PC-3 (cell line): ENCODE measurements around the gene TROAP. TPM values are rescaled to one million over a fixed set of nuclear protein-coding genes. Genes with fewer than 3 reads are reported as not detected.
A peak's percentile ranks its signal among the peaks of the same experiment; 100 is the strongest.

Experiments
- ATAC-seq: fragments of 200-7000 bp; cut with Tn5 transposase; 2 replicates; pipeline ENCODE4 v1.9.1; 2020; ENCODE audit warnings: mild to moderate bottlenecking, moderate library complexity
- BruUV-seq: library from RNA; stranded (reverse); fragments of 400-500 nt; replicated peaks from 2 replicates; lab custom pipeline; 2021; lab: Mats Ljungman, UMichigan
- CTCF ChIA-PET: fragments of 300-600 bp; sonication (Branson Sonifier 250); formaldehyde crosslinking; loops from one replicate; lab custom pipeline; 2022; ENCODE audit warnings: antibody characterized with exemption; lab: Charles Lee
- POLR2A ChIA-PET: fragments of 300-600 bp; sonication (Branson Sonifier 250); formaldehyde crosslinking; loops from one replicate; lab custom pipeline; 2022; ENCODE audit warnings: antibody characterized with exemption; ENCODE audit not compliant: unreplicated experiment; lab: Charles Lee
- DNase-seq: peaks from one replicate; pipeline ENCODE4 v3.0.0-alpha.2; 2015
- H2AFZ ChIP-seq: fragments of 300-600 bp; sonication (generic); 2 replicates; pipeline ENCODE4 v1.6.0; 2016; ENCODE audit warnings: antibody characterized with exemption, low read length
- H3F3A ChIP-seq: fragments of 300-600 bp; sonication (generic); one replicate; pipeline ENCODE4 v1.6.0; 2017; ENCODE audit warnings: antibody characterized with exemption, low read length, control low read depth, mild to moderate bottlenecking; ENCODE audit not compliant: unreplicated experiment
- H3K27ac ChIP-seq: fragments of 300-600 bp; sonication (generic); 2 replicates; pipeline ENCODE4 v1.5.1; 2016; ENCODE audit warnings: mild to moderate bottlenecking, low read length
- H3K27me3 ChIP-seq: fragments of 300-600 bp; sonication (generic); 2 replicates; pipeline ENCODE4 v1.6.1; 2016; ENCODE audit warnings: low read length, mixed read lengths
- H3K36me3 ChIP-seq: fragments of 300-600 bp; sonication (generic); 2 replicates; pipeline ENCODE4 v1.6.1; 2016; ENCODE audit warnings: low read depth, mixed run types, low read length, mixed read lengths
- H3K4me1 ChIP-seq: fragments of 300-600 bp; sonication (generic); 2 replicates; pipeline ENCODE4 v1.5.1; 2016; ENCODE audit warnings: low read length; ENCODE audit not compliant: insufficient read depth
- H3K4me2 ChIP-seq: fragments of 300-600 bp; sonication (generic); 2 replicates; pipeline ENCODE4 v1.6.0; 2016; ENCODE audit warnings: low read length
- H3K4me3 ChIP-seq: fragments of 300-600 bp; sonication (generic); 2 replicates; pipeline ENCODE4 v1.5.1; 2016; ENCODE audit warnings: mild to moderate bottlenecking, low read length, mixed read lengths
- H3K79me2 ChIP-seq: fragments of 300-600 bp; sonication (generic); 2 replicates; pipeline ENCODE4 v1.6.1; 2017; ENCODE audit warnings: low read length, mixed read lengths
- H3K9ac ChIP-seq: fragments of 300-600 bp; sonication (generic); 2 replicates; pipeline ENCODE4 v1.6.0; 2016; ENCODE audit warnings: mild to moderate bottlenecking, low read length
- H3K9me2 ChIP-seq: fragments of 300-600 bp; sonication (generic); replicated peaks from 2 replicates; pipeline ENCODE4 v1.6.1; 2016; ENCODE audit warnings: mixed run types, low read length, mixed read lengths
- H3K9me3 ChIP-seq: fragments of 300-600 bp; sonication (generic); 2 replicates; pipeline ENCODE4 v1.6.1; 2016; ENCODE audit warnings: low read length, mixed read lengths
- H4K20me1 ChIP-seq: fragments of 300-600 bp; sonication (generic); 2 replicates; pipeline ENCODE4 v1.6.1; 2016; ENCODE audit warnings: low read length, mixed read lengths
- CTCF ChIP-seq: fragments of 300-600 bp; sonication (generic); conservative IDR thresholded peaks from 2 replicates; pipeline ENCODE4 v1.5.1; 2017; ENCODE audit warnings: antibody characterized with exemption, low read depth, mild to moderate bottlenecking, low read length
- EZH2 ChIP-seq: fragments of 300-600 bp; sonication (generic); IDR thresholded peaks from one replicate; pipeline ENCODE4 v1.6.1; 2017; ENCODE audit warnings: antibody characterized with exemption, mild to moderate bottlenecking, low read length; ENCODE audit not compliant: unreplicated experiment
- EZH2phosphoT487 ChIP-seq: fragments of 300-600 bp; sonication (generic); IDR thresholded peaks from 2 replicates; pipeline ENCODE4 v1.6.1; 2018; ENCODE audit warnings: mild to moderate bottlenecking, antibody characterized with exemption, low read length, borderline replicate concordance
- intact Hi-C: fragments of 100-400 bp; cut with micrococcal nuclease; formaldehyde crosslinking; loops from 2 replicates; pipeline ENCODE4 v1.9.0; 2023
- total RNA-seq: library from RNA; depleted of rRNA; stranded (reverse); fragments of >200 nt; gene quantifications from 2 replicates; pipeline ENCODE4 v1.2.3, GENCODE V29; 2014

The TROAP gene
- total RNA-seq, 1 experiment from 2014 or later, result 103 TPM

- CTCF ChIA-PET, result interaction anchor here (0.6 to 1.7 kb wide), 7 partner anchors 9 to 334 kb away, joined by 3 to 23 read pairs (median 5); no protein-coding TSS in a partner anchor
- peak overlapping the region; percentile 87 for H3K4me2 ChIP-seq
- no peaks in the 10 kb centered on the region for H3F3A ChIP-seq
- H3K36me3 ChIP-seq, result peaks cover 20% of the 10 kb centered on the region
- peaks cover 19% of the 10 kb centered on the region for H3K79me2 ChIP-seq
- H3K9me3 ChIP-seq, result no peaks in the 10 kb centered on the region
- TF ChIP-seq EZH2 (no peak), EZH2phosphoT487 (no peak), CTCF (no peak)
- peak overlapping the region; percentile 87 for H3K4me3 ChIP-seq
- no peaks in the 10 kb centered on the region for H3K9me2 ChIP-seq
- POLR2A ChIA-PET, result interaction anchor here (0.7 to 1.0 kb wide), 2 partner anchors 25 to 34 kb away, joined by 3 to 5 read pairs; no protein-coding TSS in a partner anchor
- H3K9ac ChIP-seq, result peak overlapping the region; percentile 91
- no peak for ATAC-seq
- no peak for DNase-seq
- intact Hi-C loops, result no loop called here
- 0 out of 2 replicates have a peak overlapping the region, but pooled peaks have one; percentile 9 for H3K27ac ChIP-seq
- H2AFZ ChIP-seq, result peak overlapping the region; percentile 95
- no peaks in the 10 kb centered on the region for H3K27me3 ChIP-seq
- no peaks in the 10 kb centered on the region for H4K20me1 ChIP-seq
- peaks cover 12% of the 10 kb centered on the region; the same call in 1 of the 2 replicates for H3K4me1 ChIP-seq
- BruUV-seq, result TSS peak; percentile 94
Observed at GRCh38 chr12:49322367-49322707, 718 bp upstream of the TROAP start.

GRCh38 chr12:49323524-49324097 lies 556 bp downstream of the TROAP start:
- peaks cover 19% of the 10 kb centered on the region for H3K79me2 ChIP-seq
- no peaks in the 10 kb centered on the region for H3F3A ChIP-seq
- peak overlapping the region; percentile 87 for H3K4me3 ChIP-seq
- POLR2A ChIA-PET, result interaction anchor here (0.5 to 1.0 kb wide), 6 partner anchors 8 to 991 kb away, joined by 3 to 8 read pairs (median 4); partner anchors contain the start of gene SPATS2
- TF ChIP-seq CTCF (no peak), EZH2 (no peak), EZH2phosphoT487 (no peak)
- H4K20me1 ChIP-seq, result no peaks in the 10 kb centered on the region
- no peaks in the 10 kb centered on the region for H3K27me3 ChIP-seq
- intact Hi-C loops, result no loop called here
- peaks cover 22% of the 10 kb centered on the region for H3K36me3 ChIP-seq
- no peak for ATAC-seq
- H3K27ac ChIP-seq, result no peak overlapping the region
- peak overlapping the region; percentile 88 for H2AFZ ChIP-seq
- no peaks in the 10 kb centered on the region for H3K9me3 ChIP-seq
- H3K9ac ChIP-seq, result peak overlapping the region; percentile 86
- H3K9me2 ChIP-seq, result no peaks in the 10 kb centered on the region
- peak overlapping the region; percentile 100 for H3K4me2 ChIP-seq
- DNase-seq, result no peak
- TSS peak; percentile 92 for BruUV-seq
- CTCF ChIA-PET, result interaction anchor here (0.6 to 1.7 kb wide), 8 partner anchors 8 to 295 kb away, joined by 3 to 23 read pairs (median 5); partner anchors contain the start of gene DNAJC22
- H3K4me1 ChIP-seq, result peaks cover 12% of the 10 kb centered on the region; the same call in 1 of the 2 replicates

GRCh38 chr12:49325606-49326005 lies 2.6 kb downstream of the TROAP start:
- H4K20me1 ChIP-seq, result no peaks in the 10 kb centered on the region
- H3K4me1 ChIP-seq, result peaks cover 12% of the 10 kb centered on the region; the same call in 1 of the 2 replicates
- POLR2A ChIA-PET, result no interaction called here
- H3K79me2 ChIP-seq, result peaks cover 19% of the 10 kb centered on the region
- intact Hi-C loops, result no loop called here
- H3F3A ChIP-seq, result no peaks in the 10 kb centered on the region
- H3K27me3 ChIP-seq, result no peaks in the 10 kb centered on the region
- H3K9me3 ChIP-seq, result no peaks in the 10 kb centered on the region
- no peak overlapping the region for H3K27ac ChIP-seq
- no peak for ATAC-seq
- H3K9me2 ChIP-seq, result no peaks in the 10 kb centered on the region
- H2AFZ ChIP-seq, result no peak overlapping the region
- peaks cover 24% of the 10 kb centered on the region for H3K36me3 ChIP-seq
- H3K4me2 ChIP-seq, result no peak overlapping the region
- TF ChIP-seq CTCF (no peak), EZH2phosphoT487 (no peak), EZH2 (no peak)
- CTCF ChIA-PET, result no interaction called here
- H3K4me3 ChIP-seq, result no peak overlapping the region
- no TSS peak for BruUV-seq
- DNase-seq, result no peak
- H3K9ac ChIP-seq, result no peak overlapping the region
